HG03045 (cell line): ENCODE measurements around the gene DNAJC16.
A peak's percentile ranks its signal among the peaks of the same experiment; 100 is the strongest.
"Not testable (repeated sequence)": the region's sequence is repeated elsewhere in the genome, so short reads cannot be mapped to it uniquely, and the experiment has no call there.

Experiments used
- ATAC-seq: cut with Tn5 transposase; IDR thresholded peaks from one replicate; pipeline ENCODE4 v1.9.1; 2021; ENCODE audit warnings: mild to moderate bottlenecking, moderate library complexity; ENCODE audit not compliant: unreplicated experiment

Gene DNAJC16

GRCh38 chr1:15506831-15507230, 19.8 kb upstream of the DNAJC16 start:
- no peak for ATAC-seq

- no peak for ATAC-seq
These were observed 19.4 kb upstream of the DNAJC16 start for GRCh38 chr1:15507278-15507677.

- ATAC-seq, result no peak
These were observed 17.8 kb upstream of the DNAJC16 start for GRCh38 chr1:15508700-15509487.

- no peak for ATAC-seq
These were observed 17.1 kb upstream of the DNAJC16 start for GRCh38 chr1:15509586-15509985.

GRCh38 chr1:15510611-15511405, 15.8 kb upstream of the DNAJC16 start:
- no peak for ATAC-seq

DNA sequence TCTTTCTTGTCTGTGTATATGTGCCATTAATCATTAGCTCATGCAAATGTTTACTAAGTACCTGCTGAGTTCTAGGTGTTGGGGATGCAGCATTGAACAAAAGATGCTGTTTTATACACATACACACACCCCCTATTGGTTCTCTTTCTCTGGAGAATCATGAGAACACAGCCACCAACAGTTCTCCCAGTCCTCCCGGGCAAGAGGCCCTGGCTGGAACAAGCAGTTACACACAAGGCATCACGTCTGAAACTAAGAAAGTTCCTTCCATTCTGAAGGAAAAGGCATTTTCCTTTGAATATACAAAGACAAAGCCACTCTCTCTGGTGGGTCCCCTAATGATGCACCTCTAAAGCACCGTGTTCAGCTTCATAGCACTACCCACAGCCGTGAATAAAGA, 13.5 kb upstream of the DNAJC16 start:
- no peak for ATAC-seq

- no peak for ATAC-seq
These were observed 12.7 kb upstream of the DNAJC16 start for GRCh38 chr1:15513919-15514318.

- not testable (repeated sequence) for ATAC-seq
These were observed 12.1 kb upstream of the DNAJC16 start for GRCh38 chr1:15514557-15514956.

DNA sequence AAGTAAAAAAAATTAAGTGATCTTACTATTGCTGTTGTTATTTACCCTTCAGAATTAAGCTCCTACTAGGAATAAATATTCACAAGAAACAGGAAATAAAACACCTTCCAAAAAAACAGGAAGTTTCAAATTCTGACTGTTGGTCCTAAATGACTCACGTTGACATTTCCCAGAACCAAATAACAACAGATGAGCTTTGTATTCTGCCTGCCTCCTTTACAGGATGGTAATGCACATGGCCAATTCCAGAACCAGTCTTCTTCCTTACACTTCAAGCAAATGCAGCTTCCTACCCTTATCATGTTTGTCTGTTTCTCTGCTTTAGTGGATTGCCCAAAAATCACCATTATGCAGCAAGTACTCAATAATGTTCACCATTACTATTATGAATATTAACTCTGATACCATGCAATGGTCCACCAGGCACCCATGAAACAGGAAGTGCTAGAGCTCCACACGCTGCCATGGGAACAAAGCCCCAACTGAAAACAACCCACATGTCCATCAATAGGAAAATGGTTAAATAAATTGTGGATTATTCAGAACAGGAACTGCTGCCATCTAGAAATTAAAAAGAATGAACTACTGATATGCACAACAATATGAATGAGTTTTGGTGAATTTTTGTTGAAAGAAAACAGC, 11.5 kb upstream of the DNAJC16 start:
- no peak for ATAC-seq

DNA sequence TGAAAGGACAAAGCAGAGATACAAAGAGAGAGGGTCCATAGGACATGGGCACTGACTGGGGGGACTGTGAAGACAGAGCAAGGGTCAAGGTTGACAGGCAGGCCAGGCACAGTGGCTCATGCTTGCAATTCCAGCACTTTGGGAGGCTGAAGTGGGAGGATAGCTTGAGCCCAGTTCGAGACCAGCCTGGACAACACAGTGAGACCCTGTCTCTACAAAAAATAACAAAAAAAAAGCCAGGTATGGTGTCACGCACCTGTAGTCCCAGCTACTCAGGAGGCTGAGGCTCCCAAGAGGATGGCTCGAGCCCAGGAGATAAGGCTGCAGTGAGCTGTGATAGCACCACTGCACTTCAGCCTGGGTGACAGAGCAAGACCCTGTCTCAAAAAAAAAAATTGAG, 7.0 kb upstream of the DNAJC16 start:
- ATAC-seq, result no peak

DNA sequence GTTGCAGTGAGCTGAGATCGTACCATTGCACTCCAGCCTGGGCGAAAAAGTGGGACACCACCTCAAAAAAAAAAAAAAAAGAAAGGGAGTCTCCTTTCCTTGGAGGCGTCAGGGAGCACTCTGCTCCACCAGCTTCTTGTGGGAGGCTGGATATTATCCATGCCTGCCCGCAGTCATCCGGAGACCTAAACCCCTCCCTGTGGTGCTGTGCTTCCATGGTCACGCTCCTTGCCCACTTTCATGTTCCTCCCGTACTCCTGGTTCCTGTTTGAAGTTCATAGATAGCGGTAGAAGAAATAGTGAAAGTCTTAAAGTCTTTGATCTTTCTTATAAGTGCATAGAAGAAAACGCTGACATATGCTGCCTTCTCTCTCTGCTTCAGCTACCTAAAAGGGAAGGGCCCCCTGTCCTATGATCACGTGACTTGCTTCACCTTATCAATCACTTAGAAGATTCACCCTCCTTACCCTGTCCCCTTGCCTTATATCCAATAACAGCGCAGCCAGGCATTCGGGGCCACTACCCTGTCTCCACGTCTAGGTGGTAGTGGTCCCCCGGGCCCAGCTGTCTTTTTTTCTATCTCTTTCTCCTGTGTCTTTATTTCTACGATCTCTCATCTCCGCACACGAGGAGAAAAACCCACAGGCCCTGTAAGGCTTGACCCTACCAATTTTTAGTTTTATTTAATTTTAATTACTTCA, 5.3 kb upstream of the DNAJC16 start:
- ATAC-seq, result not testable (repeated sequence)

GRCh38 chr1:15522551-15522950, 4.1 kb upstream of the DNAJC16 start:
- ATAC-seq, result no peak

DNA sequence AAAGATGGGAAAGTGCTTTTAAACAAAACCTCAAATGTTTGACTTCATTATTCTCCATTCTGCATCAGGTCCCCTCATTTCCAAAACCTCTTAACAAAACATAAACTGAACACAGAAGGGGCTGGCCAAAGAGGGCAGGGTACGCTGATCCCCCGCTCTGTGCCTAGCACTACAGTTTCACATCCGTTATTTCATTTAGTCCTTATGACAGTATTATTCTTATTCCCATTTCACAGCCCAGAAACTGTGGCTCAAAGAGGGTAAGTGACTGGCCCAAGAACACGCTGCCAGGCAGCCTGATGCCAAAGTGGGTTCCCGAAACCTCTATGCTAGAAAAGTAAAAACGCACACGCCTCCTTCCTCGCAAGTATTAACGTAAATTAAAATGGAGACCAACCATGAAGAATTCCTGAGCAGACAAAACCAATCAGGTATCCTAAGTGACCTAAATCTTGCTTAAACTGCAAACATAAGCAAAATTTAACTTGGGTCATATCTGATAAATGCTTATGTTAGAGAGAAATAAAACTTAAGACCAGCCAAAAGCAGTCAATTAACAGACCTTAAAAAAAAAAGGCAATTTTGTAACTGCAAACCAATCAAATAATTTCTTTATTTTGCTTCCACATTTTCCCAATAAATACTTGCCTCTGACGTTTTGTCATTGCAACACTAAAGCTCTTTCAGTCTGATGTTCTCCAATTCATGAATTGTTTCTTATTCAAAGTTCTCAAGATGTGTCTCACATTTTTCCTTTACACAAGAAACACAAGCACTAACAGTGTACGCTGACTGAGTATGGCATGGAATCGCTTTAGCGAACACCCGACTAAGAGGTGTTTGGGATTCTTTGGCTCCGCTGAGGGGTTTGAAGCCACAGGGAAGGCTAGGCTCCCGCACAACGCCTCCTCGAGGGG, 3.3 kb upstream of the DNAJC16 start:
- ATAC-seq, result no peak

DNA sequence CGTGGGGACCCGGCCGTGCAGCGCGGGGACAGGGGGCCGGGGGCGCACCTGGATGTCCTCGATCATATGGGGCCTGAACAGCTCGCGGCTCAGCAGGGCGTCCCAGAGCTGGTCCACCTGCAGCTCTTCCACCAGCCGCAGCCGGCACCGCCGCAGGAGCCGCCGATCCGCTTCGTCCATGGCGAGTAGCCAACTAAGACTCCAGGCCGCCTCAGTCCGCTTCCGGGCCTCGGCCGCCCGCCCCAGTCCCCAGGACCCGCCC, 2.7 kb upstream of the DNAJC16 start, which contains the start of gene CASP9:
Gene CASP9, minus strand, starts transcription at position 195 of the 262 bp plus-strand sequence. Its CDS starts 15 bp downstream, at position 180.
- no peak for ATAC-seq

GRCh38 chr1:15524283-15525049, 2.2 kb upstream of the DNAJC16 start:
- ATAC-seq, result peak; percentile 46

GRCh38 chr1:15525050-15526020, 1.3 kb upstream of the DNAJC16 start:
- ATAC-seq, result no peak

DNA sequence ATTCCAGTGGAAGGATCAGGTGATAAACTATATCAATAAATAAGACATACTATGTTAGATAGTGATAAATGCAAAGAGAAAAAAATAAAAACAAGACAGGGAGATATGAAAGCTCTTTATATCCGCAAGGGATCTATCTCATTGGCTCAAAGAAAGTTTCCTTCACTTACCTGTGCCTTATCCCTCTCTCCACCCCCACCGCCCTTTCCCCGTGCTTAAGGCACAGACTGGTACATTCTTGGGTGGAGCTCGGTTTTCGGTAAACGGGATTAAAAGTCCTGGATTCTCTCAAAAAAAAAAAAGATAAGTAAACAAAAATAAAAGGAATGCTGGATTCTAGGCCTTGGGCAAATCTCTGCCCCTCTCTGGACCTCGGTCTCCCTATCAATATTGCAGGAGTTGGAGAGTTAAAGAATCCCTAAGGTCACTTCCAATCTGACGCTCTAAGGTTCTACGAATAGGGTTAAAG, 593 bp upstream of the DNAJC16 start:
- ATAC-seq, result no peak

GRCh38 chr1:15531003-15531402, 4.4 kb downstream of the DNAJC16 start:
- ATAC-seq, result no peak
